Activated naive CD4-positive, alpha-beta T cell treated with Interleukin-2 at 50 U/mL for 16 hours (primary cell): ENCODE data around the gene SARS1.

Experiments
- DNase-seq: peaks from one replicate; pipeline ENCODE4 v3.0.0-alpha.2; 2020

Gene SARS1

DNA sequence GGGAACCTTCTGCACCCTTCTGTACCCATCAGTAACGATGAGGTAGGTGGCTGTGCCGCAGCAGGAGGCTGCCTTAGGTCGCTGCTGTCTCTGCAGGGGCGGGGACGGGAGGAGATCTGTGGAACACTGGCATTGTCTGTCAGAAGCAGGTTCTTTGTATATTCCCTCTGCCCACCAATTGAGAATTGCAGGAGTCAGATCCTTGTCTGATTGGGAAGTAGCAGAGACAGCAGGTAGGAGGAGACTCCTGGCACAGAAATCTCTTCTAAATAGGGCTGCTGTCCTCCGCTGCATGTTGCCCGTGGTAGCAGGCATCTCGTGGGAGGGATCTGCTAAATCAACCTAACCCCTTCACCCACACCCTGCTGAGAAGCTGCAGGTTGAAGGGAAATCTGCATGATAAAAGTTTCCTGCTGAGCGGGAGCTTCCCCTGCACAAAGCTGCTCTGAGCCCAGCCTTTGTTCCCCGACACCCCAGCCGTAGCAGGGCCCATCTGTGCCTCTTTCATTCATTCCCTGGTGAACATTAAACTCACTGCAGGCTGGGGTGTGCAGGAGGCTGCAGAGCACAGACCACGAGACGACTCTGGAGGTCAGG, 15.9 kb downstream of the SARS1 start:
- no peak for DNase-seq

- DNase-seq, result no peak
Observed at GRCh38 chr1:109231066-109231465, 17.3 kb downstream of the SARS1 start.

- DNase-seq, result no peak
Observed at GRCh38 chr1:109235137-109235536, 21.4 kb downstream of the SARS1 start.

- no peak for DNase-seq
Observed at GRCh38 chr1:109237512-109237911, 23.8 kb downstream of the SARS1 start.

DNA sequence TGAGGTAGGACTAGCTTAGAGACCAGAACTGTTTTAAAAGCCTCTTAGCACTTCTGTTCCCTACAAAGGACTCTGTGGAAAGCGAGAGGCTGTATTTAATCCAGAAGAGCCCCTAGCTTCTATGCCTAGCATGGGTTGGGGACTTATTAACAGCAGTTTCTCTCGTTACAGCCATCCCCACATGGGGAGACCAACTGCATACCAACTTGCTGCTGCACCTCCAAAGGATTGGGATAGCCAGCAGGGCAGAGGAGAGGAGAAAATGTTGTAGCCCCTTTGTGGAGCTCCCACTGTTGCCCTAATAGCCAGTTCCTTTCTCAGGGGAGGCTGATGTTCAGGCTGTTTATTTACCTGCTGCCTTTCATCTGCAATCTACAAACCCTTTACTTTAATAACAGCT, 24.7 kb downstream of the SARS1 start:
- no peak for DNase-seq

DNA sequence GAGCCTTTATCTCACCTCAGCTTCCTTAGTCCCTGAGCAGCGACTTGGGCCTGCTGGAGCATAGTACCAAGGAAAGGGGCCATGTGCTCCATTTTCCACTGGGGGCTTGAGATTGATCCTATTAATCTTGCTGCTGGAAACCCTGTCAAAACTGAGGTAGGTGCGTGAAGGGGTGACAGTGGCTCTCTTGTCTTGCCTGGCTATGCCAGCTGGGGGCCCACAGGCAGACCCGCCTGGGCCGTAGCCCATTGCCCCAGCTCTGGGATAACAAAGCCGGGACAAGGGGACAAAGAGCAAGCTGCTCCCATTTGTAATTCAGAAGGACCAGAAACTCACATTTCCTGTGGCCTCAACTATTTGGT, 25.3 kb downstream of the SARS1 start:
- DNase-seq, result no peak

- DNase-seq, result peak; percentile 34
Observed at GRCh38 chr1:109239409-109240068, 25.8 kb downstream of the SARS1 start.

DNA sequence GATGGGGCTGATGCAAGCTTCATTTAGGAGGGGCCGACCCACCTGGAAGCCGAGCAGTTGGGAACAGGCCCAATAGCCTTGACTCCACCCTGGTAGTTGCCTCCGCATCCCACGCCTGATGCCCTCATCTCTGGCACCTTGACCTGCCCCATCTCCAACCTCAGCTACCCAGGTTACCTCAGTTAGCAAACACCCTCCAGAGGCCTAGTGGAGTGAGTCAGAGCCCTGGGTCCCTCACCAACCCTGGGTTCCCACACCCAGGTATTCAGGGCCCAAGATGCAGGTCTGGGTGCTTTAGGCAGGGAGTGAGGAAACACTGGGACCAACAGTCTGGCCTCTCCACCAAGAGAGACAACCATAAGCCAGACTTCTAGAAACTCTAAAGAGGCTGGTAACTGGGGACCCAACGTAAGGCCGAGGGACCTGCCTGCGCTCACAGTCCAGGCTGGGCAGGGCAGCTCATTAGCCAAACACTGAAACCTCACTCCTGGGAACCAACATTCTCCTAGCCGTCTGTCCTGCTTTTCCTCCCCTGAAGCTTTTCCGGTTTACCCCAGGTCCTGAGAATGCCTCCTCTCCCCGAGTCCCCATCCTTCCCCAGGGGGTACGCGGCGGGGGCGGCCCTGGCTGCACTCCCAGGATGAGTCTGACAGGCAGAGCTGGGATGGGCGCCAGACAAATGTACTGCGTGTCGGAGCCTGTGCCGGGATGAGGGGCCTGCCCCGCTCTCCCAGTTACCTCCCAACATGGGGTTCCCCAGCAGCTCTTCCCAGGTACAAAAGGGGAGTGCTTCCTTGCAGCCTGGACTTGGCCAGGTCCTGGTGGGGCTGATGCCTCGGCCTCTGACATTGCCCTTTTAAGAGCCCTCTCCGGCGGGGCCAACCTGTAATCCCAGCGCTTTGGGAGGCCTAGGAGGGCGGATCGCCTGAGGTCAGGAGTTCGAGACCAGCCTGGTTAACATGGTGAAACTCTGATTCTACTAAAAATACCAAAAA, 26.7 kb downstream of the SARS1 start:
- no peak for DNase-seq

DNA sequence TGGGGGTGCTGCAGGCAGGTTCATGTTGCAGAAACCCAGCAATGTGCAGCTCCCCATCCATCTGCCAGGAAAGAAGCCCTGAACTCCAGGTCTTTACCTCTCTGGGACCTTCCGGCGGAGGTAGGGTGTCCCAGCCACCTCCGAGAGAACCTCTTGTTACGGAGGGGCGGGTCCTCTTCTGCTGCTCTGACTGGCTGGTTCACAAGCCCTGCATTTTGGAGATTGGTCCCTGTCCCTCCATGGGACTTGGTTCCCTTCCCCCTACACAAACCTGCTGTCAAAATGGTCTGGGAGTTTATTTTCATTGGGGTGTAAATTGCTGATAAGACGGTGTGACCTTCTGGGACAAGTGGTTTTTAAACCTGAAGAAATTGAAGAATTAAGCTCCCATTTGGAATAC, 27.6 kb downstream of the SARS1 start:
- DNase-seq, result no peak

GRCh38 chr1:109241841-109242345, 28.2 kb downstream of the SARS1 start:
- DNase-seq, result no peak

DNA sequence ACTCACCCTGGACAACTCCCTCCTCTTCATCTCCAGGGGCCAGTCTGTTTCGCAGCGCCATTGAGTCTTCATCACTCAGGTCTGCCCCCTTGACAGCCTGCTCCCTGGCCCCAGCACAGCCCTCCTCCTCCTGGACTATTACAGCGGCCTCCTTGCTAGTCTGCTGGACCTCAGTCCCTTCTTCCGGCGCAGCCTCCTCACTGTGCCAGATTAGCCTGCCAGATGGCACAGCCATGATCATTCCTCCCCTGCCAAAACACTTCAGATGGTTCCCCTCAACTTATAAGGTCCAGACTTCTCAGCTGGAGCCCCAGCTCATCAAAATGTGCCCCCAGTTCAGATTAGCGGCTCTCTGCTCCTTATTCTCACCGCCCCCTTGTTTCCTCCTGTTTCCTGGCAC, 28.7 kb downstream of the SARS1 start:
- no peak for DNase-seq

DNA sequence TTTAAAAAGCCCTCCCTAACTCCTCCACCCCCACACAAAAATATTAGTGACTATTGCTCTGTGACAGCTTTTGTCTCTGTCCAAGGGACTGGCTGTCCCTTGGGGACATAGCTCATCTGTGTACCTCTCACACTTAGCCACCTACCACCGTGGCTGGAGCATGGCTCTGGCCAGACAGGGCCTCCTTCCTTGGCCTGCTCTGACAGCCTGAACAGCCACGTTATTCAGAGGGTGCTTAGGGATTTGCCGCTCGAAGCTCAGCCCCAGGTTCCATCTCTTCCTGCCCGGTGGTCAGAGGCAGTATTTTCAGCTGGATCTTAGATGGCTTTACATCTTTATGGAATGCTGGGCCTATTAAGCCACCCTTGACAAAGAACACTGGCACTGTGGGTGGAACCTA, 29.5 kb downstream of the SARS1 start:
- DNase-seq, result no peak

DNA sequence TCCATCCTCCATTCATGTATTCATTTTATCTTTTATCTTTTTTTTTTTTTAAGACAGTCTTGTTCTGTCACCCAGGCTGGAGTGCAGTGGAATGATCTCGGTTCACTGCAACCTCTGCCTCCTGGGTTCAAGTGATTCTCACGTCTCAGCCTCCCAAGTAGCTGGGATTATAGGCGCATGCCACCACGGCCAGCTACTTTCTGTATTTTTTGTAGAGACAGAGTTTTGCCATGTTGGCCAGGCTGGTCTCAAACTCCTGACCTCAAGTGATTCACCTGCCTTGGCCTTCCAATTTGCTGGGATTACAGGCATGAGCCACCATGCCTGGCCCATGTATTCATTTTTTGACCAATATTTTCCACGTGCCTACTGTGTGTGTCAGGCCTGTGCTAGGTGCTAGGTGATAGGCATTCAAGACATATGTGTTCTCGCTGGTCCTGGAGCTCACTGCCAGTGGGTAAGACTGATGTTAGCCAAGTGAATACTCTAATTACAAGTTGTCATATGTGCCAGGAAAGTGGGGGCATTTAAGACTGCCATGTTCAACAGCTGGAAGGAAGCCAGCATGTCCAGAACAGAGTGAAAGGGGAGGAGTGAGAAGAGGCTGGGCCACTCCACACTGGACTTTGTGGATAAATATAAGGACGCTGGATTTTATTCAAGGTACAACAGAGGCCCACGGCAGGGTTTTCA, 30.3 kb downstream of the SARS1 start:
- DNase-seq, result no peak

DNA sequence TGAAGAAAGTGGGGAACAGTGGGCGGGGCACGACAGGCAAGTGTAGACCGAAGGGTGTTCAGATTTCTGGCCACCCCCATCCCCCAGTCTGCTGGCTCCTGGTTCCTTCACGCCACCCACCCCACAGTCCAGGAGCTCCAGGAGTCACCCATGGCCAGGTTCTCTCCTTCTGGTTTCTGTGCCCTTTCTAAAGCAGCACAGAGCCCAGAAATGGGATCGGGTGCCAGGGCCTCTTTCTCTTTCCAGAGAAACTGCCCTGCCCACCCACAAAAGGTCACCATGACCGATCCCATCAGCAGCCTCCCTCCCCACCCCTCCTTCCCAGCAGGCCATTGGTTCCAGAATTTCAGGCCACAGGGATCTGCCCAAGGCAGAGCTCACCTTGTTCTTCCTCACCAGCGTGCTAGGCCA, 32.4 kb downstream of the SARS1 start:
- DNase-seq, result no peak

DNA sequence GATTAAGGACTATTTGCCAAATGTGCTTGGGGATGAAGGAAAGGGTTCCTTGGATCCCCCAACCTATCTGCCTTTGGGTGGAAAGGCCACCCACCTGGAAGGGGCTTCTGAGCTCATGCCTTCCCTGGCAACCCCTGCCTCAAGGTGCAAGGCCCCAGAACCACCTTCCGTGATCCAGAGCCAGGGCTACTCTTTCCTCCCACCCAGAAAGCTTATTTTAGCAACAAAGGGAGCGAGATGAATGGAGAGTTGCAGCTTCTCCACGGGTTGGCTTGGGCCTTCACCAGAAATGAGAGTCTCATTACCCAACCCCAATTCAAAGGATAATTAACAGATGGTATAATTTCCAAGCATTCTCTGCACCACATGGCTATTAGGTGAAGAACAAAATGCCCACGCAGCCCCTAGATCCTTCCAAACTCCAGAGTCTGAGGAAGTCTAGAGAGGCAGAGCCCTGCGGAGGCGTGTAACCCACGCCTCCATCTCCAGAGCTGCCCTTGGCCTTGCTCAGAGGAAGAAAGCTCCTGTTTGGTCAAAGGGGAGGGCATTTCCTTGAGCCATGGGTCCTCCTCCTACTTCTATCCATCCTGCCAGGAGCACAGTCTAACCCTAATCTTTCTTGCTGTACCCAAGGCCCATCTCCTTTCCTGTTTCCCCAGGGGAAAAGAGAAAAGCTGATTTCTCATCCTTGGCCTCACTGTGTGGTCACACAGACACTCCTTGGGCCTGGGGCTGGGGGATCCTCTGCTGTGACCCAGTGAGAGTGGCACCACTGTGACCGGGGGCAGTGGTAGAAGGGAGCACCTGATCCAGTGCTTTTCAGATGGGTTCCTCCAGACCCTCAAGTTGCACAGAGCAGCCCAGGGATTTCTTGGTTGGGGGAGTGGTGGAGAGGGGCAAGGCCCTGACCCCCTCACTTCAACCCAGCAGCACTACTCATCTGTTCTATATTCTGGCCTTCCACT, 34.0 kb downstream of the SARS1 start:
- DNase-seq, result no peak

DNA sequence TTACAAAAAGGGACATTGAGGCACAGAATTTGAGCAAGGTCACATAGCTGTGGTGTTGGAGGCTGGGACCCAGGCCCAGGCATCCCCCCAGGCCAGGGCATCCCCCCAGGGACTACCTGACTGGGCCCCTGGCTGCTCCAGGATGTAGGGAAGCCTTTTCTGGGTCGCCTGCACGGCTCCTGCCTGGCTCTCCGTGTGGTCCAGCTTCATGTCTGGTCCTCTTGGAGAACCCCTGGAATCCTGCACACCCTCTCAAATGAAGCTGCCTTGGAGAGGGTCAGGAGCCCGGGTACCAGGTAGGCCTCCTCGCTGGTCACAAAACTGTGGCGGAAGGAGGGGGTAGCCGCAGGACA, 34.7 kb downstream of the SARS1 start:
- DNase-seq, result no peak

GRCh38 chr1:109248797-109249629, 35.3 kb downstream of the SARS1 start, which contains the start of gene CELSR2:
Gene CELSR2 (plus strand): TSS chr1:109249539. CDS start chr1:109250080, 541 bp downstream.
- peak; percentile 57 for DNase-seq

DNA sequence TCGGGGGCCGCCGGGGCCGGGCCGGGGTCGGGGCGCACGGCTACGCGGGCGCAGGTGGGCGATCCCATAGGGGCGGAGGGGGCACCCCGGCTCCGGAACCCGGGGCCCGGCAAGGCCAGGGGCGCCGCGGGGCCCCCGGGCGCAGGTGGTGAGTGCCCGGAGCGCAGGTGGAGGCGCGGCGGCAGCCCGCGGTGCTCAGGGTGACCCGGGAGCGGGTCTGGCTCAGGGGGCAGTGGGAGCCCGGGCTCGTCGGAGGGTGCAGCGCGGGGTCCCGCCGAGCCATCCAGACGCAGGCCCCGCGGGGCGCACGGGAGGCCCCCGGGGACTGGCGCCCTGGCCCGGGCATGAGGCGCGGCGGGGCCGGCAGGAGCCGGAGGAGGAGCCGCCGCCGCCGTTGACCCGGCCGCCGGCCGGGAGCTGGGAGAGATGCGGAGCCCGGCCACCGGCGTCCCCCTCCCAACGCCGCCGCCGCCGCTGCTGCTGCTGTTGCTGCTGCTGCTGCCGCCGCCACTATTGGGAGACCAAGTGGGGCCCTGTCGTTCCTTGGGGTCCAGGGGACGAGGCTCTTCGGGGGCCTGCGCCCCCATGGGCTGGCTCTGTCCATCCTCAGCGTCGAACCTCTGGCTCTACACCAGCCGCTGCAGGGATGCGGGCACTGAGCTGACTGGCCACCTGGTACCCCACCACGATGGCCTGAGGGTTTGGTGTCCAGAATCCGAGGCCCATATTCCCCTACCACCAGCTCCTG, 36.1 kb downstream of the SARS1 start:
- no peak for DNase-seq

- DNase-seq, result no peak
Observed at GRCh38 chr1:109250454-109251276, 36.9 kb downstream of the SARS1 start.
